Mesothelial cell of epicardium (in vitro differentiated cells): ENCODE results near the gene LHFPL3. TPM values are rescaled to one million over a fixed set of nuclear protein-coding genes. Genes with fewer than 3 reads are reported as not detected.

ENCODE experiments used
- DNase-seq, 2 experiments: peaks; one replicate each; pipeline ENCODE4 v3.0.0; 2021; ENCODE audit warnings: low spot score in 2 of 2; ENCODE audit not compliant: unreplicated experiment in 2 of 2
- H3K27ac Mint-ChIP-seq: 2 replicates; pipeline ENCODE4 v1.8.0; 2021; ENCODE audit warnings: mixed read lengths
- H3K27me3 Mint-ChIP-seq: 2 replicates; pipeline ENCODE4 v1.8.0; 2021; ENCODE audit warnings: low read depth, mixed read lengths
- H3K36me3 Mint-ChIP-seq: 2 replicates; pipeline ENCODE4 v1.8.0; 2021; ENCODE audit warnings: mixed read lengths
- H3K4me1 Mint-ChIP-seq: 2 replicates; pipeline ENCODE4 v1.8.0; 2021; ENCODE audit warnings: mixed read lengths
- H3K4me3 Mint-ChIP-seq: 2 replicates; pipeline ENCODE4 v1.8.0; 2021; ENCODE audit warnings: mild to moderate bottlenecking, moderate library complexity, mixed read lengths
- H3K9me3 Mint-ChIP-seq: 2 replicates; pipeline ENCODE4 v1.8.0; 2021; ENCODE audit warnings: mixed read lengths
- total RNA-seq: library from RNA; stranded (reverse); gene quantifications from 3 replicates; pipeline ENCODE4 v1.2.1, GENCODE V29; 2021
- TF ChIP-seq, protein P1 (sequence below): fragments of 200-600 bp; sonication (generic); IDR thresholded peaks from one replicate; pipeline ENCODE4 v1.5.0; 2021; ENCODE audit warnings: antibody characterized with exemption; ENCODE audit not compliant: unreplicated experiment

The LHFPL3 gene
- total RNA-seq, 1 donor from 2014 or later = not detected

DNA sequence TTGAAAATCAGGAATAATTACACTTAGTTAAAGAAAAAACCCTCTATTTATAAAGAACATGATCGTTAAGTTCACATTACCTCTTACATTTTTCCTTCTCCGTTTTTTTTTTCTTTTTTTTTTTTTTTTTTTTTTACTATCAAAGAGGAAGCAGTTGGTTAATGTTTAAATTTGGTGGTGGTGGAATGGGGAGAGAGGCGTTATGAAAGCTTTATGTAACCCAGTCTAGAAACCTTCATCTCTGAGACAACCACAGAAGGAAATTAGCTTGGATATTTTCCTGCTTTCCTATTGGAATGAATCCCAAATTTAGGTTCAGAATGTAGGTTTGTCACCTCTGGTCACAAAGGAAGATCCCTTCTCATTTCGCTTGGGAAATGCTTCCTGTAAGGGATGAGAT lies 31.5 kb upstream of the LHFPL3 start:
- TF ChIP-seq, protein P1, sequence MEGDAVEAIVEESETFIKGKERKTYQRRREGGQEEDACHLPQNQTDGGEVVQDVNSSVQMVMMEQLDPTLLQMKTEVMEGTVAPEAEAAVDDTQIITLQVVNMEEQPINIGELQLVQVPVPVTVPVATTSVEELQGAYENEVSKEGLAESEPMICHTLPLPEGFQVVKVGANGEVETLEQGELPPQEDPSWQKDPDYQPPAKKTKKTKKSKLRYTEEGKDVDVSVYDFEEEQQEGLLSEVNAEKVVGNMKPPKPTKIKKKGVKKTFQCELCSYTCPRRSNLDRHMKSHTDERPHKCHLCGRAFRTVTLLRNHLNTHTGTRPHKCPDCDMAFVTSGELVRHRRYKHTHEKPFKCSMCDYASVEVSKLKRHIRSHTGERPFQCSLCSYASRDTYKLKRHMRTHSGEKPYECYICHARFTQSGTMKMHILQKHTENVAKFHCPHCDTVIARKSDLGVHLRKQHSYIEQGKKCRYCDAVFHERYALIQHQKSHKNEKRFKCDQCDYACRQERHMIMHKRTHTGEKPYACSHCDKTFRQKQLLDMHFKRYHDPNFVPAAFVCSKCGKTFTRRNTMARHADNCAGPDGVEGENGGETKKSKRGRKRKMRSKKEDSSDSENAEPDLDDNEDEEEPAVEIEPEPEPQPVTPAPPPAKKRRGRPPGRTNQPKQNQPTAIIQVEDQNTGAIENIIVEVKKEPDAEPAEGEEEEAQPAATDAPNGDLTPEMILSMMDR = no peak
- H3K27me3 Mint-ChIP-seq = peaks cover 5% of the 10 kb centered on the region
- peaks cover 9% of the 10 kb centered on the region for H3K9me3 Mint-ChIP-seq
- H3K4me3 Mint-ChIP-seq = no peak overlapping the region
- no peak for DNase-seq
- no peaks in the 10 kb centered on the region for H3K4me1 Mint-ChIP-seq
- no peak overlapping the region for H3K27ac Mint-ChIP-seq
- no peaks in the 10 kb centered on the region for H3K36me3 Mint-ChIP-seq

DNA sequence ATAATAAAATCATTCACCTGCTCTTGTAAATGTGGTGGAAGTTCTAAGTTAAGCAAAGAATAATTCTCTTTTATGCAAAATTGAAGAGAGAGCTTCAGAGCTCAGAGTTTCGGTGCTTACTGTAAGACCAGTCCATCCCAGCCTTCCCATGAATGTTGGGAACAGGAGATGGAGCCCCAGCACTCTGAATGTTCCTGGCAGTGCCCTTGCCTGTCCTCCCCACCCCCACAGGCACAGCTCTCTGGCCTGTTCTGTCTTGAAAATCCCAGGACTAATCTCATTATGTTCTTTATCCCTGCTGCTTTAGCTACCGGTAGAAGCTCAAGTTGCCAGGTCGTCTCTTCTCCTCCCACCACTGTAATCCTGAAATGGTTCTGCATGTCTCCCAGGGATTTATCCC lies 29.1 kb upstream of the LHFPL3 start:
- TF ChIP-seq, protein P1 = no peak
- DNase-seq = no peak
- H3K9me3 Mint-ChIP-seq = peaks cover 9% of the 10 kb centered on the region
- no peak overlapping the region for H3K4me3 Mint-ChIP-seq
- H3K27ac Mint-ChIP-seq = no peak overlapping the region
- no peaks in the 10 kb centered on the region for H3K4me1 Mint-ChIP-seq
- peaks cover 4% of the 10 kb centered on the region for H3K27me3 Mint-ChIP-seq
- no peaks in the 10 kb centered on the region for H3K36me3 Mint-ChIP-seq

DNA sequence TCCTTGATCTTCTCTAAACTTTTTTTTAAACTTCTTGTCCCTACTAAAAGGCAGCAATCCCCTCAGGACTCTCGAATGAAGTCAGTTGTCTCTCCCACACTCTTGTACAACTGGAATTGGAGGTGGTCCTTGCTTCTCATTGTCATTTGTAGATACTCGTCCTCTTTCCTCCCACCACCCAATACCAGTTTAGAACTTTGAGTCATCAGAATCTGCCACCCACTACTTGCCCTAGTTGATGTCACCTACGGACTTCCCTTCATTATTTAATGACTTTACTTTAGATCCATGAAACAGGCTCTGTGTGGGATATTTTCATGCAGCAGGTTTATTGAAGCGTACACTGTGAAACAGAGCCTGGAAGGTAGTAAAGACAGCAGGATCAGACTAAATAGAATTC lies 28.6 kb upstream of the LHFPL3 start:
- TF ChIP-seq, protein P1 = no peak
- no peak for DNase-seq
- no peaks in the 10 kb centered on the region for H3K4me1 Mint-ChIP-seq
- H3K36me3 Mint-ChIP-seq = no peaks in the 10 kb centered on the region
- no peak overlapping the region for H3K27ac Mint-ChIP-seq
- H3K4me3 Mint-ChIP-seq = no peak overlapping the region
- H3K9me3 Mint-ChIP-seq = peaks cover 9% of the 10 kb centered on the region
- H3K27me3 Mint-ChIP-seq = peaks cover 2% of the 10 kb centered on the region

DNA sequence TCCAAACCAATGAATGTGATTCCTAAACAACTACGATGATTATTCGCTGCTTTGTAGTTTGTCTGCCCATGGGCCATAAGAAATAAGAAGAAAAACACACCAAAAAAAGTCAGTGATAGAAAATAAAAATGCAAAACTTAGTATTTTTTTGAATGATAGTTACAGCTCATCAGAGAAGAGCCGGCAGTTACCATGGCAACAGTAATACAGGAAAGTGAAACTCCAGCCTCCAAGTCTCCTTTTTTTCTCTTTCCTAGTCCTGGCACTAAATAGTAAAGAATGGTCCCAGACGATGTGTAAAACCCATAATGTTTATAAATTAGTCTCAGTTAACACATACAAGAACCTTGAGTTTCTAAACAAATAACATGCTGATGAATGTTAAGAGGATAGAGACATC lies 21.6 kb upstream of the LHFPL3 start:
- DNase-seq = no peak
- Mint-ChIP-seq H3K27me3 (no peaks in the 10 kb centered on the region), H3K4me3 (no peak overlapping the region), H3K36me3 (no peaks in the 10 kb centered on the region), H3K27ac (no peak overlapping the region), H3K4me1 (no peaks in the 10 kb centered on the region), H3K9me3 (no peaks in the 10 kb centered on the region)
- TF ChIP-seq, protein P1 = no peak

DNA sequence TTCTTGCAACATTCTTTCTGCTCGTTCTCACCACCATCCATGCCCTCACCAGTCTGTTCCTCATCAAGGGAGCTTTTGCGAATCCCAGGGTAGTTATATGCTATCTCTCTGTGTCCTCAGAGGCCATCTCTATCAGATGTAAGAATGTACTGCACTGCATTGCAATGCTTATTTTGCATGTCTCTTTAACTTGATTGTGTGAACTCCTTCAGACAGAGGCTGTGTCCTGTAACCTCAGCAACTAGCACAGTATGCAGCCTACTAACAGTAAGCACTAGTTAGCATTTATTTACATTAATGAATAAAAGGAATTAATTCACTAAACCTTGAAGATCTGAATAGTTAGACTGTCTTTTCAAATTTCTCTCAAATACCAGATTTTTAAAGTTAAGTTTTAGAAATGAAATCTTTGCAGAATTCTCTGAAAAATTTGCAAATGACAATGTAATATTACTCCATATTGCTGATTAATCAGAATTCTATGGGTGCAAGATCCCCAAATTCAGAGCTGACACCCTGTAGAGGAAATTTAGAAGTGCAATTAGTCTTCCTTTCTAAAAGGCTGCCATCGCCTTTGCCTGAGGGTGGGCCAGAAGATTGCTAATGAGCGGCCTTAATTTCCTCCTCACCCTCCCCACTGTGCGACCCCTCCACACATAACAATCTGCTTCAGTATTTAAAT lies 10.3 kb upstream of the LHFPL3 start:
- H3K4me3 Mint-ChIP-seq = no peak overlapping the region
- DNase-seq = no peak
- no peak overlapping the region for H3K27ac Mint-ChIP-seq
- no peaks in the 10 kb centered on the region for H3K4me1 Mint-ChIP-seq
- H3K36me3 Mint-ChIP-seq = no peaks in the 10 kb centered on the region
- peaks cover 16% of the 10 kb centered on the region for H3K27me3 Mint-ChIP-seq
- TF ChIP-seq, protein P1 = no peak
- peaks cover 41% of the 10 kb centered on the region for H3K9me3 Mint-ChIP-seq
